K562 (cell line): ENCODE data around the gene EWSR1.

Experiments used
- RHOXF2B ChIP-seq: fragments of 250-450 bp; sonication (Bioruptor Pico); conservative IDR thresholded peaks from 2 replicates; pipeline ENCODE4 v1.5.1; 2021
- TCF7 ChIP-seq: sonication (generic); IDR thresholded peaks from 2 replicates; pipeline ENCODE4 v1.6.1; 2016; ENCODE audit warnings: antibody characterized with exemption, borderline replicate concordance
- TEAD2 ChIP-seq: fragments of 450-650 bp; IDR thresholded peaks from 2 replicates; pipeline ENCODE4 v1.6.1; 2016; ENCODE audit warnings: missing genetic modification characterization, control low read depth, missing compliant biosample characterization
- ZNF232 ChIP-seq: sonication (generic); formaldehyde crosslinking; IDR thresholded peaks from 2 replicates; pipeline ENCODE4 v1.8.0; 2022; ENCODE audit warnings: mild to moderate bottlenecking, missing genetic modification reagents
- ZNF644 ChIP-seq: fragments of 200-800 bp; sonication (Bioruptor generic); IDR thresholded peaks from 2 replicates; pipeline ENCODE4 v1.6.1; 2016; ENCODE audit warnings: low read depth, missing genetic modification characterization, missing compliant biosample characterization
- TF ChIP-seq, protein P1 (sequence below), 3 experiments: IDR thresholded peaks in 2 of 3; conservative IDR thresholded peaks in 1 of 3; 2 replicates each; pipeline ENCODE4 v1.5.1; 2011 to 2012; ENCODE audit warnings: low read length in 3 of 3, mild to moderate bottlenecking in 3 of 3, control low read depth in 2 of 3, improper control_type of control experiment in 1 of 3, inconsistent platforms in 1 of 3, low read depth in 1 of 3, mixed read lengths in 1 of 3, moderate library complexity in 1 of 3; ENCODE audit not compliant: insufficient read depth in 2 of 3

DNA sequence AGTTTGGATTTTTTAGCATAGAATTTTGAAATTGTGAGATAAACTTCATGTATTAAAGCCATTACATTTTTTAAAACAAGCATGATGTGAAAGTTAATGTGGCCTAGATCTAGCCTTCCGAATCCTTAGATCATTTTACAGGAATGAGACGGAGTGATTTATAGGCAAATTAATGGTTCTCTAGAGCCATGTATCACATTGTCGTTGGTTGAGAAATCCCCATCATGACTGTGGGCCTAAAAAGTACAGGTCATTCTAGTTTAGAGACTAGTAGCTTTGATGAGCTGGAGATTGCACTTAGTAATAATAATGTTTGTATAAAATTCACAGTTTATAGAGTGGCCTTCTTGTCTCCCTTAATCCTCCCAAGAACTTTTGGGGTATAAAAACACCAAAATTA is 7.1 kb downstream of the EWSR1 start:
- TF ChIP-seq, protein P1, sequence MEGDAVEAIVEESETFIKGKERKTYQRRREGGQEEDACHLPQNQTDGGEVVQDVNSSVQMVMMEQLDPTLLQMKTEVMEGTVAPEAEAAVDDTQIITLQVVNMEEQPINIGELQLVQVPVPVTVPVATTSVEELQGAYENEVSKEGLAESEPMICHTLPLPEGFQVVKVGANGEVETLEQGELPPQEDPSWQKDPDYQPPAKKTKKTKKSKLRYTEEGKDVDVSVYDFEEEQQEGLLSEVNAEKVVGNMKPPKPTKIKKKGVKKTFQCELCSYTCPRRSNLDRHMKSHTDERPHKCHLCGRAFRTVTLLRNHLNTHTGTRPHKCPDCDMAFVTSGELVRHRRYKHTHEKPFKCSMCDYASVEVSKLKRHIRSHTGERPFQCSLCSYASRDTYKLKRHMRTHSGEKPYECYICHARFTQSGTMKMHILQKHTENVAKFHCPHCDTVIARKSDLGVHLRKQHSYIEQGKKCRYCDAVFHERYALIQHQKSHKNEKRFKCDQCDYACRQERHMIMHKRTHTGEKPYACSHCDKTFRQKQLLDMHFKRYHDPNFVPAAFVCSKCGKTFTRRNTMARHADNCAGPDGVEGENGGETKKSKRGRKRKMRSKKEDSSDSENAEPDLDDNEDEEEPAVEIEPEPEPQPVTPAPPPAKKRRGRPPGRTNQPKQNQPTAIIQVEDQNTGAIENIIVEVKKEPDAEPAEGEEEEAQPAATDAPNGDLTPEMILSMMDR (IDR thresholded peaks at IDR 0.05 in 2 of 3, conservative IDR thresholded peaks at IDR 0.05 in 1 of 3; ENCODE audit: insufficient read depth in 2 of 3, low read depth in 1 of 3, low read length in 3 of 3) = no peak
- TF ChIP-seq RHOXF2B (no peak), ZNF232 (CRISPR knock-in tag) (no peak), TCF7 (no peak), ZNF644 (no peak), TEAD2 (tag) (no peak)
